Measurements from ENCODE around the gene NOP53. TPM values are rescaled to one million over a fixed set of nuclear protein-coding genes. Genes with fewer than 3 reads are reported as not detected.
"Not testable (repeated sequence)": the region's sequence is repeated elsewhere in the genome, so short reads cannot be mapped to it uniquely, and the experiment has no call there.

The NOP53 gene
- total RNA-seq, 1 donor from 2014 or later, result 285 TPM

- no peak overlapping the region for H3K4me3 Mint-ChIP-seq
- no peak overlapping the region for H3K27ac Mint-ChIP-seq (ENCODE audit: unreplicated experiment)
- H3K4me1 Mint-ChIP-seq, result no peaks in the 10 kb centered on the region
- peaks cover 11% of the 10 kb centered on the region for H3K27me3 Mint-ChIP-seq (ENCODE audit: low read depth)
- H3K36me3 Mint-ChIP-seq (ENCODE audit: low read depth), result peaks cover 3% of the 10 kb centered on the region
- no peak for DNase-seq (ENCODE audit: low read depth, low spot score)
- no peak for TF ChIP-seq CTCF (conservative IDR thresholded peaks at IDR 0.05)
- H3K9me3 Mint-ChIP-seq, result peaks cover 4% of the 10 kb centered on the region
Measured at GRCh38 chr19:47801270-47801669, 55.9 kb downstream of the NOP53 start.

DNA sequence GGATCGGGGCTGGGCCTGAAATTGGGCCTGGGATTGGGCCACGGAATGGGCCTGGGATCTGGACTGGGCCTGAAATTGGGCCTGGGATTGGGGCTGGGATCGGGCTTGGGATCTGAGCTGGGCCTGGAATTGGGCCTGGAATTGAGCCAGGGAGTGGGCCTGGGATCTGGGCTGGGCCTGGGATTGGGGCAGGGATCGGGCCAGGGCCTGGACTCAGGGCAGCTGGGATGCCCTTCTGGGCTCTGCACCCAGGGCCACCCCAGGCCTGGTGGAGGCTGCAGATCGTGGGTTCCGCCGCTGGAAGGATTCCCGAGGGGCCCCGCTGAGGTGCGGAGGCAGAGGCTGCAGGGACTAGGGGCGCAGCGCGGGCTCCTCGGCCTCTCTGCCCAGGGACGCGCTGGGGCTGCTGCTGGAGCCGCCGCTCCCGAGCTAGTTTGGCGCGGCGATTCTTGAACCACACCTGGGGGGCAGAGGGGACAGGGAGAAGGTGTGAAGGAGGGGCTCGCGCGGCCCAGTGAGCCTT is 57.2 kb downstream of the NOP53 start:
- DNase-seq (ENCODE audit: low read depth, low spot score), result no peak
- H3K27ac Mint-ChIP-seq (ENCODE audit: unreplicated experiment), result no peak overlapping the region

DNA sequence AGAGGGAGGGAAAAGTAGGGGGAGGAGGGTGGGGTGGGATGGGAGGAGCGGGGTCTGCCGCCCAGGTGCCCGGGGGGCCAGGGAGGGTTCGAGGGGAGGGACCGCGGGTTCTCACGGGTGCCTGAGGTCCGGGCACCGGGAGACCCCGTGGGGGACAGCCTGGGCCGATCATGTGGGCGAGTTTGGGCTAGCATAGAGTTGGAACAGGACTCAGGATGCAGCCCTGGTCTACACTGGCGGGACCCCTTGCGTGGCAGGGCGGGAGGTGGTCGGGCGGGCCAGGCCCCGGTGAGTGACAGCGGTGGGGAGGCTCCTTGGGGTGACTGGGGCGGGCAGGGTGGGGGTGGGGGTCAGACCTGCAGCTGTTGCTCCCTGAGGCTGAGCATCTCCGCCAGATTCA is 57.8 kb downstream of the NOP53 start:
- not testable (repeated sequence) for H3K4me1 Mint-ChIP-seq; DNase-seq (ENCODE audit: low read depth, low spot score); H3K36me3 Mint-ChIP-seq (ENCODE audit: low read depth); H3K4me3 Mint-ChIP-seq; H3K27me3 Mint-ChIP-seq (ENCODE audit: low read depth); H3K9me3 Mint-ChIP-seq; H3K27ac Mint-ChIP-seq (ENCODE audit: unreplicated experiment)

More for the DNA sequence above, 57.2 kb downstream of the NOP53 start:
- no peak for TF ChIP-seq CTCF (conservative IDR thresholded peaks at IDR 0.05)
- Mint-ChIP-seq H3K27me3 (ENCODE audit: low read depth) (peaks cover 11% of the 10 kb centered on the region), H3K36me3 (ENCODE audit: low read depth) (peaks cover 3% of the 10 kb centered on the region), H3K4me3 (no peak overlapping the region), H3K4me1 (no peaks in the 10 kb centered on the region), H3K9me3 (peaks cover 4% of the 10 kb centered on the region)

GRCh38 chr19:47803671-47804070 is 58.3 kb downstream of the NOP53 start:
- not testable (repeated sequence) for H3K4me1 Mint-ChIP-seq; H3K9me3 Mint-ChIP-seq; DNase-seq (ENCODE audit: low read depth, low spot score); H3K27me3 Mint-ChIP-seq (ENCODE audit: low read depth); H3K36me3 Mint-ChIP-seq (ENCODE audit: low read depth); H3K27ac Mint-ChIP-seq (ENCODE audit: unreplicated experiment); H3K4me3 Mint-ChIP-seq

GRCh38 chr19:47804451-47804850 is 59.1 kb downstream of the NOP53 start, which contains the start of gene TPRX1:
Gene TPRX1 (minus strand): TSS chr19:47804551. CDS start chr19:47804539, 12 bp downstream.
- H3K9me3 Mint-ChIP-seq; H3K4me3 Mint-ChIP-seq; H3K36me3 Mint-ChIP-seq (ENCODE audit: low read depth); DNase-seq (ENCODE audit: low read depth, low spot score); H3K27ac Mint-ChIP-seq (ENCODE audit: unreplicated experiment); H3K4me1 Mint-ChIP-seq; H3K27me3 Mint-ChIP-seq (ENCODE audit: low read depth): not testable (repeated sequence)

DNA sequence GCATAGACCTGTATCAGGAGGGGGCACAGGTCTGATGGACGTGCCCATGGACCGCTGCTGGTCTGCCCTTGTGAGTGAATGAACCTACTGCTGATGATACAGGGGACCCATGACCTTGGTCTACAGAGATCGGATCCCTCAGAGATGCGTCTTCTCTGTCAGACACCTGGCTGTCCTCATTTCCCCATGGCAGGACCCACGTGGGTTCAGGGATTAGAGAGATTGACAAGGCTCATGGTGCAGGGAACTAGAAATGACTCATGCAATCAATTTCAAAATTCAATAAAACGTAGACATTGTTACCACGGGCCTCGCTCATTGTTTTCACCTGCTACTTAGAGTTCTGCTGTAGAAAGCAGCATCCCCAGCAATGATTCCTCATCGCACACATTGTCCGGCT is 60.0 kb downstream of the NOP53 start:
- Mint-ChIP-seq H3K4me1 (no peaks in the 10 kb centered on the region), H3K36me3 (ENCODE audit: low read depth) (no peaks in the 10 kb centered on the region), H3K9me3 (peaks cover 4% of the 10 kb centered on the region), H3K4me3 (no peak overlapping the region), H3K27ac (ENCODE audit: unreplicated experiment) (no peak overlapping the region), H3K27me3 (ENCODE audit: low read depth) (no peaks in the 10 kb centered on the region)
- TF ChIP-seq CTCF (conservative IDR thresholded peaks at IDR 0.05), result no peak
- DNase-seq (ENCODE audit: low read depth, low spot score), result no peak

- Mint-ChIP-seq H3K9me3 (no peaks in the 10 kb centered on the region), H3K27me3 (ENCODE audit: low read depth) (no peaks in the 10 kb centered on the region), H3K4me1 (no peaks in the 10 kb centered on the region), H3K27ac (ENCODE audit: unreplicated experiment) (no peak overlapping the region), H3K4me3 (no peak overlapping the region), H3K36me3 (ENCODE audit: low read depth) (no peaks in the 10 kb centered on the region)
- no peak for TF ChIP-seq CTCF (conservative IDR thresholded peaks at IDR 0.05)
- no peak for DNase-seq (ENCODE audit: low read depth, low spot score)
Measured at GRCh38 chr19:47806435-47806834, 61.1 kb downstream of the NOP53 start.

Other genes starting within 250 kb of the NOP53 start
- gene NAPA, start 230.5 kb upstream of the NOP53 start, total RNA-seq, result 67.2 and 69.2 TPM in 2 replicates
- not detected in 2 replicates for gene ZNF541, start 172.4 kb upstream of the NOP53 start, total RNA-seq
- 28.5 and 28.9 TPM in 2 replicates for gene BICRA, start 136.4 kb upstream of the NOP53 start, total RNA-seq
- 0.30 and 0.47 TPM in 2 replicates for gene EHD2, start 32.1 kb upstream of the NOP53 start, total RNA-seq
- gene SELENOW, start 33.2 kb downstream of the NOP53 start, total RNA-seq, result 175 and 179 TPM in 2 replicates
- not detected in 2 replicates for gene TPRX1, start 59.0 kb downstream of the NOP53 start, total RNA-seq
- not detected in 2 replicates for gene CRX, start 76.4 kb downstream of the NOP53 start, total RNA-seq
- gene TPRX2, start 113.7 kb downstream of the NOP53 start, total RNA-seq, result not detected in 2 replicates
- gene SULT2A1, start 140.8 kb downstream of the NOP53 start, total RNA-seq, result not detected in 2 replicates
- not detected in 2 replicates for gene BSPH1, start 246.6 kb downstream of the NOP53 start, total RNA-seq
- not detected in 2 replicates for gene ELSPBP1, start 249.1 kb downstream of the NOP53 start, total RNA-seq

Data from neural crest cell (in vitro differentiated cells).